ENCODE measurements around the gene JAKMIP2.

DNA sequence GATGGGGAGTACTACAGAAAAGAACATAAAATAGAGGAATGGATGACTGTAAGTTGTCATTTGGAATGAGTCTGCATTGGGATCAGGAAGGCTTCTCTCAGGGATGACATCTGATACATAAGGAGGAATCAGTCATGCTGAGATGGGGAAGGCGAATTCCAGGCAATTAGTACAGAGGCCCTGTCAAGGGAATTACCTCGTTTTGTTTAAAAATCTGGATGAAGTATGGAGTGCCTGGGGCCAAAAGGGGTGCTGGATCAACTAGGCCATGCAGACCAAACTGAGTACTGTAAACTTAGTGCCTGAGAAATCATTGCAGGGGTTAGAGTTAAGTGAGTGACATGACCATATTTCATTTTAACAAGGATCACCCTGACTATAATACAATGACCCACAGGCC is 30.5 kb downstream of the JAKMIP2 start:
- no peak for TF ChIP-seq EP300 (conservative IDR thresholded peaks at IDR 0.05; ENCODE audit: poor library complexity, severe bottlenecking)
- TF ChIP-seq, protein P1, sequence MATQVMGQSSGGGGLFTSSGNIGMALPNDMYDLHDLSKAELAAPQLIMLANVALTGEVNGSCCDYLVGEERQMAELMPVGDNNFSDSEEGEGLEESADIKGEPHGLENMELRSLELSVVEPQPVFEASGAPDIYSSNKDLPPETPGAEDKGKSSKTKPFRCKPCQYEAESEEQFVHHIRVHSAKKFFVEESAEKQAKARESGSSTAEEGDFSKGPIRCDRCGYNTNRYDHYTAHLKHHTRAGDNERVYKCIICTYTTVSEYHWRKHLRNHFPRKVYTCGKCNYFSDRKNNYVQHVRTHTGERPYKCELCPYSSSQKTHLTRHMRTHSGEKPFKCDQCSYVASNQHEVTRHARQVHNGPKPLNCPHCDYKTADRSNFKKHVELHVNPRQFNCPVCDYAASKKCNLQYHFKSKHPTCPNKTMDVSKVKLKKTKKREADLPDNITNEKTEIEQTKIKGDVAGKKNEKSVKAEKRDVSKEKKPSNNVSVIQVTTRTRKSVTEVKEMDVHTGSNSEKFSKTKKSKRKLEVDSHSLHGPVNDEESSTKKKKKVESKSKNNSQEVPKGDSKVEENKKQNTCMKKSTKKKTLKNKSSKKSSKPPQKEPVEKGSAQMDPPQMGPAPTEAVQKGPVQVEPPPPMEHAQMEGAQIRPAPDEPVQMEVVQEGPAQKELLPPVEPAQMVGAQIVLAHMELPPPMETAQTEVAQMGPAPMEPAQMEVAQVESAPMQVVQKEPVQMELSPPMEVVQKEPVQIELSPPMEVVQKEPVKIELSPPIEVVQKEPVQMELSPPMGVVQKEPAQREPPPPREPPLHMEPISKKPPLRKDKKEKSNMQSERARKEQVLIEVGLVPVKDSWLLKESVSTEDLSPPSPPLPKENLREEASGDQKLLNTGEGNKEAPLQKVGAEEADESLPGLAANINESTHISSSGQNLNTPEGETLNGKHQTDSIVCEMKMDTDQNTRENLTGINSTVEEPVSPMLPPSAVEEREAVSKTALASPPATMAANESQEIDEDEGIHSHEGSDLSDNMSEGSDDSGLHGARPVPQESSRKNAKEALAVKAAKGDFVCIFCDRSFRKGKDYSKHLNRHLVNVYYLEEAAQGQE (IDR thresholded peaks at IDR 0.05; ENCODE audit: borderline replicate concordance), result no peak
- TF ChIP-seq, protein P2, sequence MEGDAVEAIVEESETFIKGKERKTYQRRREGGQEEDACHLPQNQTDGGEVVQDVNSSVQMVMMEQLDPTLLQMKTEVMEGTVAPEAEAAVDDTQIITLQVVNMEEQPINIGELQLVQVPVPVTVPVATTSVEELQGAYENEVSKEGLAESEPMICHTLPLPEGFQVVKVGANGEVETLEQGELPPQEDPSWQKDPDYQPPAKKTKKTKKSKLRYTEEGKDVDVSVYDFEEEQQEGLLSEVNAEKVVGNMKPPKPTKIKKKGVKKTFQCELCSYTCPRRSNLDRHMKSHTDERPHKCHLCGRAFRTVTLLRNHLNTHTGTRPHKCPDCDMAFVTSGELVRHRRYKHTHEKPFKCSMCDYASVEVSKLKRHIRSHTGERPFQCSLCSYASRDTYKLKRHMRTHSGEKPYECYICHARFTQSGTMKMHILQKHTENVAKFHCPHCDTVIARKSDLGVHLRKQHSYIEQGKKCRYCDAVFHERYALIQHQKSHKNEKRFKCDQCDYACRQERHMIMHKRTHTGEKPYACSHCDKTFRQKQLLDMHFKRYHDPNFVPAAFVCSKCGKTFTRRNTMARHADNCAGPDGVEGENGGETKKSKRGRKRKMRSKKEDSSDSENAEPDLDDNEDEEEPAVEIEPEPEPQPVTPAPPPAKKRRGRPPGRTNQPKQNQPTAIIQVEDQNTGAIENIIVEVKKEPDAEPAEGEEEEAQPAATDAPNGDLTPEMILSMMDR (IDR thresholded peaks at IDR 0.05; ENCODE audit: poor library complexity, severe bottlenecking), result no peak
- TF ChIP-seq MXI1 (conservative IDR thresholded peaks at IDR 0.05; ENCODE audit: poor library complexity, severe bottlenecking), result no peak
- no peak for TF ChIP-seq TAF1 (IDR thresholded peaks at IDR 0.05; ENCODE audit: low read depth)
- no peak for TF ChIP-seq POLR2AphosphoS5 (IDR thresholded peaks at IDR 0.05)
